Neural cell (in vitro differentiated cells): ENCODE measurements around the gene NEURL2. TPM values are rescaled to one million over a fixed set of nuclear protein-coding genes. Genes with fewer than 3 reads are reported as not detected.

Source experiments
- H2AFZ ChIP-seq: fragments of 200-600, 300-800 bp; sonication (generic), shearing (Covaris generic); 2 replicates; pipeline ENCODE4 v1.6.0; 2014; ENCODE audit warnings: low read depth, mild to moderate bottlenecking, antibody characterized with exemption, low read length, moderate library complexity
- H3F3A ChIP-seq: fragments of 200-600 bp; shearing (Covaris generic); 2 replicates; pipeline ENCODE4 v1.6.1; 2016; ENCODE audit warnings: mild to moderate bottlenecking, moderate library complexity, mixed read lengths, antibody characterized with exemption, low read length; ENCODE audit not compliant: insufficient read depth, poor library complexity, severe bottlenecking
- H3K27ac ChIP-seq: fragments of 200-600, 300-800 bp; sonication (generic), shearing (Covaris generic); 2 replicates; pipeline ENCODE4 v1.5.1; 2014; ENCODE audit warnings: mild to moderate bottlenecking, low read length, moderate library complexity
- H3K27me3 ChIP-seq: fragments of 300-800, 200-600 bp; sonication (generic), shearing (Covaris generic); 2 replicates; pipeline ENCODE4 v1.6.0; 2014; ENCODE audit warnings: mild to moderate bottlenecking, low read depth, low read length, moderate library complexity; ENCODE audit not compliant: insufficient read depth
- H3K36me3 ChIP-seq: fragments of 300-800, 200-600 bp; sonication (generic), shearing (Covaris generic); 2 replicates; pipeline ENCODE4 v1.5.1; 2014; ENCODE audit warnings: mild to moderate bottlenecking, antibody characterized with exemption, low read length, moderate library complexity; ENCODE audit not compliant: insufficient read depth
- H3K4me2 ChIP-seq: fragments of 300-800, 200-600 bp; sonication (generic), shearing (Covaris generic); 2 replicates; pipeline ENCODE4 v1.6.0; 2014; ENCODE audit warnings: mild to moderate bottlenecking, low read length
- H3K4me3 ChIP-seq: fragments of 300-800, 200-600 bp; sonication (generic), shearing (Covaris generic); 2 replicates; pipeline ENCODE4 v1.5.1; 2014; ENCODE audit warnings: mild to moderate bottlenecking, low read length, moderate library complexity
- H3K79me2 ChIP-seq: fragments of 200-600 bp; shearing (Covaris generic); replicated peaks from 2 replicates; pipeline ENCODE4 v1.6.0; 2014; ENCODE audit warnings: mild to moderate bottlenecking, low read length, moderate library complexity; ENCODE audit not compliant: insufficient read depth
- H3K9ac ChIP-seq: fragments of 300-800, 200-600 bp; sonication (generic), shearing (Covaris generic); 2 replicates; pipeline ENCODE4 v1.6.1; 2016; ENCODE audit warnings: mild to moderate bottlenecking, low read length, mixed read lengths
- H3K9me2 ChIP-seq: fragments of 200-600 bp; shearing (Covaris generic); 2 replicates; pipeline ENCODE4 v1.6.1; 2016; ENCODE audit warnings: mild to moderate bottlenecking, low read length, mixed read lengths; ENCODE audit not compliant: insufficient read depth
- H3K9me3 ChIP-seq: fragments of 200-600, 300-800 bp; sonication (generic), shearing (Covaris generic); 2 replicates; pipeline ENCODE4 v1.6.1; 2016; ENCODE audit warnings: mild to moderate bottlenecking, mixed run types, low read length, moderate library complexity, mixed read lengths
- H4K20me1 ChIP-seq: fragments of 200-600 bp; shearing (Covaris generic); 2 replicates; pipeline ENCODE4 v1.6.1; 2016; ENCODE audit warnings: mild to moderate bottlenecking, mixed run types; ENCODE audit not compliant: insufficient read depth
- EP300 ChIP-seq: fragments of 450-650 bp; conservative IDR thresholded peaks from 2 replicates; pipeline ENCODE4 v1.6.1; 2014; ENCODE audit warnings: antibody characterized with exemption, mild to moderate bottlenecking, moderate library complexity; ENCODE audit not compliant: poor library complexity, severe bottlenecking
- EZH2 ChIP-seq: fragments of 200-600, 300-800 bp; shearing (Covaris generic), sonication (generic); IDR thresholded peaks from 2 replicates; pipeline ENCODE4 v1.6.1; 2014; ENCODE audit warnings: antibody characterized with exemption, low read length, borderline replicate concordance, mild to moderate bottlenecking; ENCODE audit not compliant: insufficient read depth, poor library complexity, severe bottlenecking
- MXI1 ChIP-seq: fragments of 450-650 bp; conservative IDR thresholded peaks from 2 replicates; pipeline ENCODE4 v1.6.1; 2014; ENCODE audit warnings: antibody characterized with exemption, mild to moderate bottlenecking; ENCODE audit not compliant: poor library complexity, severe bottlenecking
- POLR2AphosphoS5 ChIP-seq: IDR thresholded peaks from 2 replicates; pipeline ENCODE4 v1.6.1; 2012
- RAD21 ChIP-seq: fragments of 450-650 bp; conservative IDR thresholded peaks from 2 replicates; pipeline ENCODE4 v1.6.1; 2014; ENCODE audit warnings: antibody characterized with exemption, mild to moderate bottlenecking, moderate library complexity
- SMC3 ChIP-seq: fragments of 450-650 bp; conservative IDR thresholded peaks from 2 replicates; pipeline ENCODE4 v1.6.1; 2014; ENCODE audit warnings: antibody characterized with exemption, mild to moderate bottlenecking, moderate library complexity; ENCODE audit not compliant: poor library complexity
- TAF1 ChIP-seq: IDR thresholded peaks from 2 replicates; pipeline ENCODE4 v1.6.1; 2012; ENCODE audit warnings: low read depth
- polyA plus RNA-seq: library from polyadenylated mRNA; depleted of rRNA; stranded (reverse); fragments of >200 nt; gene quantifications from 2 replicates; pipeline ENCODE4 v1.2.3, GENCODE V29; 2014
- TF ChIP-seq, protein P1 (sequence below): IDR thresholded peaks from 2 replicates; pipeline ENCODE4 v1.6.1; 2012; ENCODE audit warnings: borderline replicate concordance
- TF ChIP-seq, protein P2 (sequence below): fragments of 450-650 bp; IDR thresholded peaks from 2 replicates; pipeline ENCODE4 v1.5.1; 2014; ENCODE audit warnings: antibody characterized with exemption, mild to moderate bottlenecking, moderate library complexity; ENCODE audit not compliant: poor library complexity, severe bottlenecking

The NEURL2 gene
- polyA plus RNA-seq, 1 donor from 2014 or later = 5.0 TPM

DNA sequence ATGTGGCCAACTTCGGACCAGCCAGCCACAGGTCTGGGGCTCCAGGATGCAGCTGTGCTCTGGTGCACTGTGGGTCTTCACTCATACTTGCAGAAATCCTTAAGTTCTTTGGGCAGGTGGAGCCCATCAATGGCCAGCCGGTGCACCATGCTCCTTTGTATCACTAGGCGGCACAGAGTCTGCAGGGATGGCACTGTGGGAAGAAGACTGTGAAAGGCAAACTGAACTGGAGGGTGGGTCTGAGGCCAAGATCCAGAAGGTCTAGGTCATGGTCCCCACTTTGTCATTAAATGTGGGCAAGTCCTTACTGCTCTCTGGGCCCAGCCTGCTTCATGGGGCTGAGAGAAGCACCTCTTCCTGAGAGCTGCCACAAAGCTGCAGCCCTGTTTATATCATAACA lies 2.3 kb downstream of the NEURL2 start:
- no peaks in the 10 kb centered on the region for H3K36me3 ChIP-seq
- no peak overlapping the region for H3K4me3 ChIP-seq
- H3K4me2 ChIP-seq = no peak overlapping the region
- no peaks in the 10 kb centered on the region for H3F3A ChIP-seq
- no peaks in the 10 kb centered on the region for H3K9me2 ChIP-seq
- no peaks in the 10 kb centered on the region for H4K20me1 ChIP-seq
- no peaks in the 10 kb centered on the region for H3K9me3 ChIP-seq
- TF ChIP-seq POLR2AphosphoS5 (no peak), SMC3 (no peak), MXI1 (no peak), EP300 (no peak), RAD21 (no peak), EZH2 (no peak), TAF1 (no peak)
- TF ChIP-seq, protein P1, sequence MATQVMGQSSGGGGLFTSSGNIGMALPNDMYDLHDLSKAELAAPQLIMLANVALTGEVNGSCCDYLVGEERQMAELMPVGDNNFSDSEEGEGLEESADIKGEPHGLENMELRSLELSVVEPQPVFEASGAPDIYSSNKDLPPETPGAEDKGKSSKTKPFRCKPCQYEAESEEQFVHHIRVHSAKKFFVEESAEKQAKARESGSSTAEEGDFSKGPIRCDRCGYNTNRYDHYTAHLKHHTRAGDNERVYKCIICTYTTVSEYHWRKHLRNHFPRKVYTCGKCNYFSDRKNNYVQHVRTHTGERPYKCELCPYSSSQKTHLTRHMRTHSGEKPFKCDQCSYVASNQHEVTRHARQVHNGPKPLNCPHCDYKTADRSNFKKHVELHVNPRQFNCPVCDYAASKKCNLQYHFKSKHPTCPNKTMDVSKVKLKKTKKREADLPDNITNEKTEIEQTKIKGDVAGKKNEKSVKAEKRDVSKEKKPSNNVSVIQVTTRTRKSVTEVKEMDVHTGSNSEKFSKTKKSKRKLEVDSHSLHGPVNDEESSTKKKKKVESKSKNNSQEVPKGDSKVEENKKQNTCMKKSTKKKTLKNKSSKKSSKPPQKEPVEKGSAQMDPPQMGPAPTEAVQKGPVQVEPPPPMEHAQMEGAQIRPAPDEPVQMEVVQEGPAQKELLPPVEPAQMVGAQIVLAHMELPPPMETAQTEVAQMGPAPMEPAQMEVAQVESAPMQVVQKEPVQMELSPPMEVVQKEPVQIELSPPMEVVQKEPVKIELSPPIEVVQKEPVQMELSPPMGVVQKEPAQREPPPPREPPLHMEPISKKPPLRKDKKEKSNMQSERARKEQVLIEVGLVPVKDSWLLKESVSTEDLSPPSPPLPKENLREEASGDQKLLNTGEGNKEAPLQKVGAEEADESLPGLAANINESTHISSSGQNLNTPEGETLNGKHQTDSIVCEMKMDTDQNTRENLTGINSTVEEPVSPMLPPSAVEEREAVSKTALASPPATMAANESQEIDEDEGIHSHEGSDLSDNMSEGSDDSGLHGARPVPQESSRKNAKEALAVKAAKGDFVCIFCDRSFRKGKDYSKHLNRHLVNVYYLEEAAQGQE = no peak
- TF ChIP-seq, protein P2, sequence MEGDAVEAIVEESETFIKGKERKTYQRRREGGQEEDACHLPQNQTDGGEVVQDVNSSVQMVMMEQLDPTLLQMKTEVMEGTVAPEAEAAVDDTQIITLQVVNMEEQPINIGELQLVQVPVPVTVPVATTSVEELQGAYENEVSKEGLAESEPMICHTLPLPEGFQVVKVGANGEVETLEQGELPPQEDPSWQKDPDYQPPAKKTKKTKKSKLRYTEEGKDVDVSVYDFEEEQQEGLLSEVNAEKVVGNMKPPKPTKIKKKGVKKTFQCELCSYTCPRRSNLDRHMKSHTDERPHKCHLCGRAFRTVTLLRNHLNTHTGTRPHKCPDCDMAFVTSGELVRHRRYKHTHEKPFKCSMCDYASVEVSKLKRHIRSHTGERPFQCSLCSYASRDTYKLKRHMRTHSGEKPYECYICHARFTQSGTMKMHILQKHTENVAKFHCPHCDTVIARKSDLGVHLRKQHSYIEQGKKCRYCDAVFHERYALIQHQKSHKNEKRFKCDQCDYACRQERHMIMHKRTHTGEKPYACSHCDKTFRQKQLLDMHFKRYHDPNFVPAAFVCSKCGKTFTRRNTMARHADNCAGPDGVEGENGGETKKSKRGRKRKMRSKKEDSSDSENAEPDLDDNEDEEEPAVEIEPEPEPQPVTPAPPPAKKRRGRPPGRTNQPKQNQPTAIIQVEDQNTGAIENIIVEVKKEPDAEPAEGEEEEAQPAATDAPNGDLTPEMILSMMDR = no peak
- no peak overlapping the region for H3K27ac ChIP-seq
- H3K79me2 ChIP-seq = no peaks in the 10 kb centered on the region
- H3K9ac ChIP-seq = no peak overlapping the region
- no peak overlapping the region for H2AFZ ChIP-seq
- H3K27me3 ChIP-seq = no peaks in the 10 kb centered on the region

DNA sequence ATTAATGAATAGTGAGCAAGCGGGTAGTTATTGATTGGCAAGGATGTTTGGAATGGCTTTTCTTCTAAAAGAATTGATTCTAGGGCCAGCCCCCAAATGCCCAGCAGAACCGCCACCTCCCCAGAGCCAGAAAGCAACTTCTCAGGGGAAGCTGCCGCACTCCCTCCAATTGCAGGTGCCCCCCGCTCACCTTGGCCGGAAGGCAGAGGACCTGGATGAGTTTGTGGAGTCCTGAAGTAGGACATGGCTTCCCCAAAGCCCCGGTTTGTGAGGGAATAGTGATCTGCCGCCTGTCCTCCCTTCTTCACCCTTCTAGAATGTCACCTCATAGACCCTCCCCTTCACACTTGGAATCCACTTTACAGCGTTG lies 3.7 kb downstream of the NEURL2 start, which contains the start of gene SPATA25:
Gene SPATA25 (minus strand): TSS at position 277 of the 370 bp plus-strand sequence. CDS start 32 bp downstream, at position 245.
- H3F3A ChIP-seq = no peaks in the 10 kb centered on the region
- no peaks in the 10 kb centered on the region for H4K20me1 ChIP-seq
- H3K9me3 ChIP-seq = no peaks in the 10 kb centered on the region
- H3K9ac ChIP-seq = no peak within 1 kb of the TSS
- no peak within 1 kb of the TSS for H3K27ac ChIP-seq
- no peak within 1 kb of the TSS for H3K4me3 ChIP-seq
- H3K9me2 ChIP-seq = no peaks in the 10 kb centered on the region
- no peak within 1 kb of the TSS for H3K4me2 ChIP-seq
- no peaks in the 10 kb centered on the region for H3K27me3 ChIP-seq
- H3K36me3 ChIP-seq = no peaks in the 10 kb centered on the region
- no peak for TF ChIP-seq POLR2AphosphoS5
- TF ChIP-seq, protein P1 = no peak
- TF ChIP-seq, protein P2 = no peak
- no peak for TF ChIP-seq TAF1
- TF ChIP-seq EZH2 = no peak
- TF ChIP-seq EP300 = no peak
- TF ChIP-seq MXI1 = no peak
- no peak for TF ChIP-seq RAD21
- TF ChIP-seq SMC3 = no peak
- no peak within 1 kb of the TSS for H2AFZ ChIP-seq
- peaks cover under 1% of the 10 kb centered on the region for H3K79me2 ChIP-seq
